ENCODE results near the gene FAT2.

DNA sequence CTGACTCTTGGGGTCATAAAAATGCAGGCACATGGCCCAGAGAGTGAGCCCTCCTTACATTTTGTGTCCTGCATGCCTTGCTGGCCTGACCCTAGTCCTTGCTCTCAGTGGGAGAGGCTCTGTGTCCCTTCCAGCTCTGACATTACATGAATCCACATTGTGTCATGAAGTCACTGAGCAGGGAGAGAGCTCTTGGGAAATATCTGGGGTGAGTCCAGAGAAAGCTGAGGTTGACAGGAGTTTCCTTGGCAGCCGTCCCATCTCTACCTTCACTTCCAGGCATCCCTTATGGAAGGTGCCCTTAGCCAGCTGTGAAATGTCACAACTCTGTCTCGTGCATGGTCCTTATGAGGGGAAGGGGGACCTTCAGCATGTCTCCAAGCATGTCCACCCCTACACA lies 41.0 kb downstream of the FAT2 start:
- TF ChIP-seq YY1 (IDR thresholded peaks at IDR 0.05; ENCODE audit: insufficient read depth, insufficient read length) (no peak), SUZ12 (IDR thresholded peaks at IDR 0.05; ENCODE audit: extremely low read depth, insufficient read depth, insufficient read length) (no peak), ZNF274 (IDR thresholded peaks at IDR 0.05; ENCODE audit: low read depth, low read length) (no peak)
